Effector CD8-positive, alpha-beta T cell (primary cell): ENCODE measurements around the gene SERPING1.

Experiments used
- DNase-seq: peaks from one replicate; lab custom pipeline; 2025; lab: John Stamatoyannopoulos, UW
- total RNA-seq, 4 experiments: gene quantifications; one replicate each; lab custom pipeline; 2026; lab: John Stamatoyannopoulos, UW

Gene SERPING1
- 0 to 0.09 (median 0) reads per million in 4 experiments for total RNA-seq

DNA sequence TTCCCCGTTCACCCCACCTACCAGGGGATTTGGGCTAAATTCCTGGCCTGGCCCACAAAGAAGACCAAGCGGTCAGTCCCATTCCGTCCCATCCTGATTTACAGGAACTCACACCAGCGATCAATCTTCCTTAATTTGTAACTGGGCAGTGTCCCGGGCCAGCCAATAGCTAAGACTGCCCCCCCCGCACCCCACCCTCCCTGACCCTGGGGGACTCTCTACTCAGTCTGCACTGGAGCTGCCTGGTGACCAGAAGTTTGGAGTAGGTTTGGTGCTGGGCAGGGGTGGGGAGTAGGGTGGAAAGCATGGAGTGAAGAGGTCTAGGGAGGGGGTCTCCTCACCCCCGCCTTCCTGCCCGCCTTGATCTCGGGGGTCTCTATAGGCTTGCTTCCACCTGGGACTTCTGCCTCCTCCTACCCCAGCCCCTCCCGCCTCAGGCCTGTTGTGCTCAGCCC is at the start of gene SERPING1:
SERPING1 (plus strand) TSS at position 225 of the 455 bp plus-strand sequence. CDS start 586 bp downstream, outside the sequence.
- DNase-seq, result no peak

DNA sequence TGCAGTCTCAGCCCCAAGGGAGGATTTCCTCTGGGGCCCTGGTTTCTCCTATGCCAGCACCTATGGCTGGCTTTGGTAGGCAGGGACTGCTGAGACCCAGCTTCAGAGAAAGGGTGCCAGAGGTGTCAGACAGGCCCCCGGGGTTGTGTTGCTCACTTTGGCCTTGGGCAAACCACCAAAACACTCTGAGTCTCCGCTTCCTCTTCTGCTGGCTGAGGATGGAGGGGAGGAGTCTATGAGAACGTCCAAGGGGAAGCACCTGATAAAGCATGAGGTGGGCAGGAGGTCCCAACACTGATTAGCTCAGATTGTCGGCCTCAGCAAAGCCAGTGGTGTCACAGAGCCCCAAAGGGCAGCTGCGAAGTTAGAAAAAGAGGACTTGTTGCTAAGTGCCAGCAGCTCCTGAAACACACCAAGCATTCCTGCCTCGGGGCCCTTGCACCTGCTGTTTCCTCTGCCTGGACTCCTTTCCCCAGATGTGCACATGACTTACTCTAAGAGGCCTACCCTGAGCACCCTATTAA is 49.6 kb upstream of the SERPING1 start:
- no peak for DNase-seq

DNA sequence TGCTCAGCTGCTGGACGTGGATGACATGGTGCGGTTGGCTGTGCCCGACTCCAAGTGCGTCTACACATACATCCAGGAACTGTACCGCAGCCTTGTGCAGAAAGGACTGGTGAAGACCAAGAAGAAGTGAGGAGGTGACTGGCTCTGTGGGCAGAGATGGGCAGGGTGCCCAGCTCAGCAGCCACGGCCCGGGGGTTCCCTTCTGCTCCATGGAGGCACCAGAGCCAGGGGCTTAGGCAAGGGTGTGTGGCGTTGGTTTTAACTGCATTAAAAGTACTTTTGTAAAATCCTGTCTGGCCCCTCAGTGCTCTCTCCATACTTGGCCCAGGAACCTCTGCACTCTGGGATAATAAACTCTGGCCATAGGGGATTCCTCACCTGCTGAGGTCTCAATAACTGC is 47.5 kb upstream of the SERPING1 start:
- no peak for DNase-seq

DNA sequence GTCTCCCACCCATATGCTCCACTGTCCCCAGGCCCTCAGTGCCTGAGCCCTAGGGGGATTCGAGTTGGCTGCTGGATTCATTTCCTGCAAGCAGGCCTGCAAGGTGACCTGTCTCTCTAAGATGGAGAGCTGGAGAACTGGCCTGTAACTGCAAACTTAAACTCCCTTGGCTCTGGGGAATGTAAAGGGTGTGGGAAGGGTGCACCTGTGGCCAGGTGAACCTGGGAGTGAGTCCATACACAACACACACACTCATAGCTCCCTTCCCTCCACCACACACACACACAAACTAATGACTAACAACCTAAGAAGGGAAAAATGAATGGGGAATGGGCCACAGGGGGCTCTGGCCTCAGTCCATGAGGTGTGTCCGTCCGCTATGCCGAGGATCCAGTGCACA is 45.5 kb upstream of the SERPING1 start:
- no peak for DNase-seq

DNA sequence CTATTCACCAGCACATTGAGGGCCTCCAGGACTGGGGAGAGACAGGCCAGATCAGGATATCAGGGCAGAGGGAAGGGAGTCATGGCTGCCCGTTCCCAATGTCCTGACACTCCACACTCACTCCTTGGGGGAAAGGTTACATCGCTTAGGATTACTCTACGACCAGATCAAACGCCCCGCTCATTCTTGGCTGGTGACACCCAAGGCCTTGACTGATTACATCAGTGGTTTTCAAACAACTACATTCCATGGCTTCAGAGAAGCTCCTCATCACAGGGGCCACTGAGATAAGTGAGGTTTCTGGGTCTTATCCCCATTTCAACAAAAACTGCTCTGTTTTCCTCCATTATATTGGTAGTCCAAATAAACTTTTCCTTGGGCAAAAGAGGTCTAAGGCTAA is 45.0 kb upstream of the SERPING1 start:
- no peak for DNase-seq

DNA sequence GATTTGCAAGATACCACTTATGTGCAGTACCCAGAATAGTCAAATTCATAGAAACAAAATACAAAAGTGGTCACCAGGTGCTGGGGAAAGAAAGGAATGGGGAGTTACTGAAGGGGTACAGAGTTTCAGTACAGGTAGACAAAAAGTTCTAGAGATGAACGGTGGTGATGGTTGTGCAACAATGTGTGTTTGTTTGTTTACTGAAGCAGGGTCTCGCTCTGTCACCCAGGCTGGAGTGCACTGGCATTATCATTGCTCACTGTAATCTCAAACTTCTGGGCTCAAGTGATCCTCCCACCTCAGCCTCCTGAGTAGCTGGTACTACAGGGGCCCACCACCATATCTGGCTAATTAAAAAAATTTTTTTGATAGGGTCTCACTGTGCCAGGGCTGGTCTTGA is 42.1 kb upstream of the SERPING1 start:
- DNase-seq, result no peak

DNA sequence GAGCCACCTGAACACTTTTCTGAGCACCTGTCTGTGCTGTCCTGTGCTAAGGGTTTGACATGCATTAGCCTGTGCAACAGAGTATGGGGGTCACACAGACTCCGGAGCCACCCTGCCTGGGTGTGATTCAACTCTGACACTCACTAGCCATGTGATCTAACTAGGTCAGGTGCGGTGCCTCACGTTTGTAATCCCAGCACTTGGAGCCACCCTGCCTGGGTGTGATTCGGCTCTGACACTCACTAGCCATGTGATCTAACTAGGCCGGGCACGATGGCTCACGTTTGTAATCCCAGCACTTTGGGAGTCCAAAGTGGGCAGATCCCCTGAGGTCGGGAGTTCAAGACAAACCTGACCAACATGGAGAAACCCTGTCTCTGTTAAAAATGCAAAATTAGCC is 41.4 kb upstream of the SERPING1 start:
- DNase-seq, result no peak

DNA sequence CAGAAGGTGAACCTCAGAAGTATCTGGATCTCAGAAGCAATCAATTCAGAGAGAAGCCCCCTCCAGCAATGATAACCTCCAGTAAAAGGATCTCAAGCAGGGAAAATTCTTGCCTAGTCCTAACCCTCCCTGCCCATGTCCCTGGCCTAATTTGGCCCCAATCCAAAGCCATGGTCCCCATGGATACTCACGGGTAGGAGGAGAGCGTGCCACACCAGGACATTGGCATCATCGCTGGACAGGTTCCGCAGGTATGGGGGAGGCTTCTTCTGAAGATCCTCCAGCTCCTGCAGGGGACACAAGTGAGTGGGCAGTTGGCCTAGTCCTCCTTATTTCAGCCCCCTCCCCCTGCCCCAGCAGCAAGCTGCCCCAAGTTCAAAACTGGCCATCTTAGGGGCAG is 37.3 kb upstream of the SERPING1 start:
- DNase-seq, result no peak

DNA sequence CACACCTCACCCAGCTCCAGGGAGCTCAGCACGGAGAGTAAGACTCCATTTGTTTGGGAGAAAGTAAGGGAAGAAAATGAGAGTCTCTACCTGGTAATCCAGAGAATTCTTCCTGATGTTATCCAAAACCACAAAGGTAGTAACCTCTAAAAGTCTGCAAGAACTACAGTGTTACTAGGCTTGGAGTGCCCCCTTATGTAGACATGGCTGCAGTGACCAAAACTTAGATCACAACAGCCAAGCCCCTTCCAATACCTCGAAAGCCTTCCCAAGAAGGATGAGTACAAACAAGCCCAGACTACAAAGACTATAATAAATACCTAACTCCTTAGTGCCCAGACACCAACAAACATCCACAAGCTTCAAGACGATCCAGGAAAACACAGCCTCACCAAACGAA is 34.9 kb upstream of the SERPING1 start:
- no peak for DNase-seq

DNA sequence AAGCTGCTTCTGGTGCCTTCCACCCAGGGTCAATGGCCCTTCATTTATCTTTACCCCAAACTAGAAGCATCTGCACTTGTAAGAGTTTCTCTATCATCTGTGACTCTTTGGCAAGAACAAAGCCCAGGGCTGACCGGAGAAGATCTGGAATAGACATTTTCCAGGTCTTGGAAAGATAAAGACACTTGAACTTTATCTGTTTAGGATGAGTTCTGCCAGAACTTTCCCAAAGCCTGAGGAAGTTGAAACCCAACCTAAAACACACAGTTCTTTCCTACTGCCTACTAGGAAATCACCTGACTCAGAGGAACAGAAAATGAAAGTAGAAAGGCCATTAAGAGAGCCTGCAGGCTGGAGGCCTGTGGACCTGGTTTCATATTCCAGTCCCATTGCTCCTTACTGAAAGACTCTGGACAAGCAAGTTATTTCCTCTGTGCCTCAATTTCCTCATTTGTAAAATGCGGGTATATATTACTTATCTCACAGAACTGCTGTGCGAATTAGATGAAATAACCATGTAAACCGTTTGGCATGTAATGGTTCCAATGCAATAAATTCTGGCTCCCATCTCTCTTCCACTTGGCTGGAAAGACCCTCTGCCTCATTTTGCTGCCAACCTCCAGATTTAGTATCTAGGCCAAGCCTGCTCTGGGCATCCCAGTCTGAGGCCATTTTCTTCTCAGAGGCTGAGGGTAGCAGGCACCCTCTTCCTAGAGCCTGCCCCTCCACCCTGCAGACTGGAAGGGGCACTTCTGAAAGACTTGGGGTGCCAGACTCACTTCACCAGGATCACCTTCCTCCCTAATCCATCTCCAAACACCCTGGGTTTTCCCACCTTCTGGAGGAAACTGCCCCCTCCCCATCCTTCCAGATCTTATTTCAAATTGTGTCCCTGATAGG is 31.2 kb upstream of the SERPING1 start:
- peak; percentile 1 for DNase-seq

DNA sequence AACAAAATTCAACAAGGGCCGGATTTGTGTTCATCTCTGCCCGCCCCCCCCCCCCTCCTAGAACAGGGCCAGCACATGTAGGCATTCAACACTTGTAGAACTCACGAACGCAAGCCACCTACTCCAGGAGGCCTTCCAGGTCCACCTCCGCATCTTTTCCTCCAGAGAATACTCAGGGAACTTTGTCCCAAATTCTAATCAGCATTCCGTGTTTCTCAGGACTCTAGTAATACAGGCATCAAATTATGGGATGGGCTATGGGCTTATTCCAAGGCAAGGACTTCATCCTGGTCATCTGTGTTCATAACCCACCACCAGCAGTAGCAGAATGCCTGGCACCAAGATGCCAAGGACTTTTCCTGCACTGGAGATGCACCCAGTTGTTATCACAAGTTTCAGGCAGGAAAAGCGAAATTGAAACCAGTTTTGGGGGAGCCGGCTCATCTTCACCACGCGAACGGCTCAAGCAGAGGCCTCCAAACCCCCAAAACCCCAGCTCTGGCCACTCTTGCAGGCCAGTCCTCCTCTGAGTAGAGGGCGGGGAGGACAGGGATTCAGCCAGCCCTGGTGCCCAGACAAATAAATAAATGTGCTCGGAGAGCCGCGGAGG is 30.5 kb upstream of the SERPING1 start:
- DNase-seq, result peak; percentile 21

DNA sequence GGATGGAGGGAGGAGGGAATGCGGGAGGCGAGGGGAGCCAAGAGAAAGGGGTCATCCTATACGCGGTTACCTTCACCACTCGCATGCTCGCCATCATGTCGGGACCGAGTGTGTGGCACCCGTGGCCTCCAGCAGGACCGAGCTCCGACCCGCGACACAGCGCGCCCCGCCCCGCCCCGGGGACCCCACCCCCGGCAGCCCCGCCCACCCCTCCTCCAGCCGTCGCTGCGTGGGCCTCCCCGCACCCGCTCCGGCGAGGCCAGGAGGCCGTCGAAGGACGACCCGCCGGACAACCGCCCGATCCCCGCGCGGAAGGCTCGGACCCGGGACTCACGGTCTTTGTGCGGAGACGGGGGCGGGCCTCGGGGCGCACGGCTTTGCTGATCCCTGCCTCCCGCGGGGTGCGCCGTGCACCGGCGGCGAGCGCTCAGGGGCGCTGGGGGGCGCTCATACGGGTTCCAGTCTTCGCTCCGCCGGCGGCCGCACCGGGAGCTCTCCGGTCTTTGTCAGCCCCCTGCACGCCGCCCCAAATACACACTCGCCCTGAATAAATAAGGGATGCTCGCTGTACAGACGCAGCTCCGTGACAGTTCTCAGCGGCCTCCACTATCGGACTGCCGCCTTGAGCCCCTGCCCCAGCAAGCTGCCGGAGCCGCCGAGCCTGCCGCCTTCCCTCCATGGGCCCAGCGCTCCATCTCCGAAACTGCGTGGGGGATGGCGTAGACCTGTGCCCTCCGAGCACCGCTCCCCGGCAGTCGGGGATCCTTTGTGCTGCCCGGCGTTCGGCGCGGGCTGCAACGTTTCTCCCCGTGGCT is 29.8 kb upstream of the SERPING1 start, which contains the start of gene UBE2L6:
UBE2L6 (minus strand) TSS at position 158 of the 815 bp plus-strand sequence; CDS start at position 97, 61 bp downstream.
- peak; percentile 50 for DNase-seq

DNA sequence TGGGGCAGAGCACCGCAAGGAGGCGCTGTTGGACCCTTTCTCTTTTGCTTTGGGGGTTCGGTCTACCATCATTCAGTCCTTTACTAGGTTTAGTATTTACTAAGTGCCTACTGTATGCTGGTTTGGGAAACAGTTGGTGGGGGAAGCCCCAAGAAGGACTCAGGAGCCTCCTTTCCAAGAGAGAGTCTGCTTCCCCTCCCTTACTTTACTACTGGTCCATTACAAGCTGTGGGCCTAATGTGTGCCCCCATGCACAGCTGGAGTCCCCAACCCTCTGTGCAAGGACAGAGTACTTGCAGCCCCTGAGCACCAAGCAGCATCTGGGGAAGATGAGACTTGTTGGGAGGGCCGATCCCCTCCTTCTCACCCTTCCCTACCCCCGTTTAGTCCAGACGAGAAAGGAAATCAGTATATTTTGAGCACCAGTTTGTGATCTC is 29.1 kb upstream of the SERPING1 start:
- DNase-seq, result peak; percentile 80

DNA sequence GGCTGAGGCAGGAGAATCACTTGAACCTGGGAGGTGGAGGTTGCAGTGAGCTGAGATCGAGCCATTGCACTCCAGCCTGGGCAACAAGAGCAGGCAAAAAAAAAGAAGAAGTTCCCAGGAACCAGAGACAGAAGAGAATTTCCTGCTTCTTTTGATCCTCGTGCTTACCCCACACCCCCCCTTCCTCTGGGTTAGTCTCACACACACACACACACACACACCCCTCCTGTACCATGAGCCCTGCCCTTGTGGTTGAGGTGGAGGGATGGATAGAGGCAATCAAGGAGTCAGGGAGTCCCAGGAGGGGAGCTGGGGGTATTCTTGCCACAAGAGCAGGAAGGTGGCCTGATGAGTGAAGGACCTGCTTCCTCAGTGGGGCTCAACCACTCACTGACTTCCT is 25.9 kb upstream of the SERPING1 start:
- DNase-seq, result no peak

DNA sequence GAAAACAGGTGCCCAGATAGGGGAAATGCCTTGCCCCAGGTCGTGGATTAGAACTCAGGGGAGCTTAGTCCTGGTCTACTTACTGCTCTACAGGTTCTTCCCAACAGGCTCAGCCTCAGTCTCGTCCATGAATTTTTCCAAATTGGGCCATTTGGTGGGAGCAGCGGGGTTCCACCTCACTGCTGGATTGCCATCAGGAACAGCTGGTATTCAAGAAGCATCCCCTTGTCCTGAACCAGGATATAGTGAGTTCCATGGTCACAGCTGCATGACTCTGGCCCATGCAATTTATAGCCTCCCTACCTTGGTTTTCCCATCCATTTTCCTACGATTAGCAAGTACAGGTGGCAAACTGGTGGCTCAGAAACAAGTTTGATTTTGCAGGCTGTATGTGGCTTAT is 23.4 kb upstream of the SERPING1 start:
- DNase-seq, result no peak

DNA sequence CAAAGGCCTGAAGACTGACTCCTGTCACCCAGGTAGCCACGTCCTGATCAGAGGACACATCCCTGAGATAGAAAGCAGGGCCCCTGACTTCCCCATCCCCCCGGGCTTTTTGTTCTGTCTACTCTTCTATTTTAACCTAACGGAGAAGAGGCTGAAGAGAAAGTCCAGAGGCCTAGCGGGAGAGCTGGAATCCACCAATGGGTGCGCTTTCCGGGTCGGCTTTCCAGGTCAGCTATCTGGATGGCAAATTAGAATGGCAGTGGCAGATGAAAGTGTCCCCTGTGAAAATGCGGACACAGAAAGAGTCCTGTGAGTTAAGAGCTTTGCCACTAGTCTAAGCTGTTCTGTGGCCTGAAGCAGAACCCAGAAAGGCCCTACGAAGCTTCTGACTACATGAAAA is 13.1 kb upstream of the SERPING1 start:
- no peak for DNase-seq

DNA sequence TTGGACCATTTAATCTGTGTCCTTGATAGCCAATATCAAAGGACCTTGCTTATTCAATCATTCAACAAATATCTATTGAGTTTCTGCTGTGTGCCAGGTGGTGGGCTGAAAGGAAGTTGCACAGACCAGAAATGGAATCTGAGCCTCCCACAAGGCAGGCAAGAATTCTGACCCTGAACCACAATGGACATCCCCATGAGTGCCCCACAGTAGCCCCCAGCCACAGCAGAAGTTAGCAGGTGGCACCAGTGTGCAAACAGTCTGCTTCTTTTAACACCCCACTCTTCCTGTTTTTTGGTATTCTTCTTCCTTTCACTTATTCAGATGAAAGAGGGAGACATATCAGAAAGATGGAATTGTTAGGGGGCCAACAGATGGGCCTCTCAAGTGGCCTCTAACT is 12.2 kb upstream of the SERPING1 start:
- DNase-seq, result no peak

DNA sequence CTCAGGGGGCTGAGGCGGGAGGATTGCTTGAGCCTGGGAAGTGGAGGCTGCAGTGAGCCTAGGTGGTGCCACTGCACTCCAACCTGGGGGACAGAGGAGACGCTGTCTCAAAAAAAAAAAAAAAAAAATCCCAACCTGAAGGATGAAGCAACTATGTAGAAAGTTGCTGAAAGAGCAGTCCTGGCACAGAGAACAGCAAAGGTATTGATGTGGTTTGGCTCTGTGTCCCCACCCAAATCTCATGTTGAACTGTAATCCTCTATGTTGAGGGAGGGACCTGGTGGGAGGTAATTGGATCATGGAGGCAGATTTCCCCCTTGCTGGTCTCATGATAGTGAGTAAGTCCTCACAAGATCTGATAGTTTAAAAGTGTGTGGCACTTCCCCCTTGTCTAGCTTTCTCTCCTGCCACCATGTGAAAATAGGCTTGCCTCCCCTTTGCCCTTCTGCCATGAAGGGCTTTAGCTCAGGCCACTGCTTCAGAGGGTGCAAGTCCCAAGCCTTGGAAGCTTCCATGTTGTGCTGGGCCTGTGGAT is 10.7 kb upstream of the SERPING1 start:
- DNase-seq, result no peak

DNA sequence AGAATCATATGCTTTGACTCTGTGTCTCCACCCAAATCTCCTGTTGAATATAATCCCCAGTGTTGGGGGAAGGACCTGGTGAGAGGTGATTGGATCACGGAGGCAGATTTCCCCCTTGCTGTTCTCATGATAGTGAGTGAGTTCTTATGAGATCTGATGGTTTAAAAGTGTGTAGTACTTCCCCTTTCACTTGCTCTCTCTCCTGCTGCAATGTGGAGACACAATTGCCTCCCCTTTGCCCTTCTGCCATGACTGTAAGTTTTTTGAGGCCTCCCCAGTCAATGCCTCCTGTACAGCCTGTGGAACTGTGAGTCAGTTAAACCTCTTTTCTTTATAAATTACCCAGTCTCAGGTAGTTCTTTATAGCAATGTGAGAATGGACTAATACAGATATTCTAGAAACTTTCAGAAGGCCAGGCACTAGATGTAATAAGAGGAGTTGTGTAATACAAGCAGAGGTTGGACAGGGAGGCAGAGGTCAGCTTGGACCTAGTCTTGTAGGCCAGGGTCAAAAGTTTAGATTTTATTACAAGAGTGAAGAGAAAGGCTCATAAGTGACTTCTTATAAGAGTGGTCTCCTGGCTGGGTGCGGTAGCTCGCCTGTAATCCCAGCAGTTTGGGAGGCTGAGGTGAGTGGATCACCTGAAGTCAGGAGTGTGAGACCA is 9.3 kb upstream of the SERPING1 start:
- DNase-seq, result no peak

DNA sequence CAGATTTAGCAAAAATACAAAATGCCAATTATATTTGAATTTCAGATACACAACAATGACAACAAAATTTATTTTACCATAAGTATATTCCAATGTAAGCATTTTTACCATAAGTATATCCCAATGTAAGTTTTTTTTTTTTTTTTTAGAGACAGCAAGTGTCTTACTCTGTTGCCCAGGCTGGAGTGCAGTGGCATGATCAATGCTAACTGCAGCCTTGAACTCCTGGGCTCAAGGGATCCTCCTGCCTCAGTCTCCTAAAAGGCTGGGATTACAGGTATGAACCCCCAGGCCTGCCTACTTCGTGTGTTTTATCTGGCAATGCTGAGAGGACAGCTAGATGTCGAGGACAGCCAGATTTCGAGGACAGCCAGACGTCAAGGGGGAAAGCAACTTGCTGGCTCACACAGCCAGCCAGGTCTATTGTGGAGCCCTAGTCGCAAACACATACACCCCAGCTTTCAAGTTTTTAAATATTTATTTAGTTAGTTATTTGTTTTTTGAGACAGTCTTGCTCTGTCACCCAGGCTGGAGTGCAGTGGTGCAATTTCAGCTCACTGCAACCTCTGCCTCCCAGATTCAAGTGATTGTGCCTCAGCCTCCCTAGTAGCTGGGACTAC is 1.1 kb upstream of the SERPING1 start:
- no peak for DNase-seq
